Kidney epithelial cell (primary cell): ENCODE data around the gene ZC3H6. TPM values are rescaled to one million over a fixed set of nuclear protein-coding genes. Genes with fewer than 3 reads are reported as not detected.

ENCODE experiments used
- DNase-seq: peaks from one replicate; pipeline ENCODE4 v3.0.0-alpha.2; 2010; ENCODE audit warnings: low read depth
- H3K27me3 ChIP-seq: 2 replicates; pipeline ENCODE4 v1.6.0; 2011; ENCODE audit warnings: low read length; ENCODE audit not compliant: control insufficient read depth, insufficient read depth
- H3K36me3 ChIP-seq: 2 replicates; pipeline ENCODE4 v1.5.1; 2011; ENCODE audit warnings: low read length; ENCODE audit not compliant: control insufficient read depth, insufficient read depth
- H3K4me3 ChIP-seq: 2 replicates; pipeline ENCODE4 v1.5.1; 2011; ENCODE audit warnings: low read depth, mild to moderate bottlenecking, control low read depth, low read length
- CTCF ChIP-seq: IDR thresholded peaks from 2 replicates; pipeline ENCODE4 v1.5.1; 2011; ENCODE audit warnings: mild to moderate bottlenecking, moderate library complexity, low read length, control low read depth, inconsistent platforms; ENCODE audit not compliant: insufficient read depth, poor library complexity, severe bottlenecking
- total RNA-seq: library from RNA; depleted of rRNA; stranded (reverse); fragments of >200 nt; gene quantifications from 2 replicates; pipeline ENCODE4 v1.2.3, GENCODE V29; 2015

ZC3H6 gene
- total RNA-seq, 1 donor from 2014 or later, result 8.4 TPM

- no peaks in the 10 kb centered on the region for H3K36me3 ChIP-seq
- TF ChIP-seq CTCF, result no peak
These were observed 32.2 kb upstream of the ZC3H6 start for GRCh38 chr2:112243233-112243632.

GRCh38 chr2:112244854-112245253 is 30.5 kb upstream of the ZC3H6 start:
- no peak for TF ChIP-seq CTCF
- H3K36me3 ChIP-seq, result no peaks in the 10 kb centered on the region
- DNase-seq, result no peak
- H3K27me3 ChIP-seq, result no peaks in the 10 kb centered on the region
- H3K4me3 ChIP-seq, result no peak overlapping the region

More at GRCh38 chr2:112243233-112243632, 32.2 kb upstream of the ZC3H6 start:
- Histone ChIP-seq H3K4me3 (no peak overlapping the region), H3K27me3 (no peaks in the 10 kb centered on the region)
- no peak for DNase-seq

- Histone ChIP-seq H3K27me3 (no peaks in the 10 kb centered on the region), H3K4me3 (no peak overlapping the region), H3K36me3 (no peaks in the 10 kb centered on the region)
- no peak for DNase-seq
- TF ChIP-seq CTCF, result no peak
These were observed 24.1 kb upstream of the ZC3H6 start for GRCh38 chr2:112251271-112251670.

GRCh38 chr2:112253261-112253815 is 22.1 kb upstream of the ZC3H6 start:
- Histone ChIP-seq H3K4me3 (no peak overlapping the region), H3K36me3 (no peaks in the 10 kb centered on the region), H3K27me3 (no peaks in the 10 kb centered on the region)
- TF ChIP-seq CTCF, result no peak
- DNase-seq, result no peak

GRCh38 chr2:112254466-112255240 is 20.7 kb upstream of the ZC3H6 start, which contains the start of gene ZC3H8:
ZC3H8 (minus strand) TSS chr2:112255042; CDS start chr2:112254981, 61 bp downstream.
- H3K27me3 ChIP-seq, result no peaks in the 10 kb centered on the region
- DNase-seq, result peak; percentile 52
- TF ChIP-seq CTCF, result no peak
- no peaks in the 10 kb centered on the region for H3K36me3 ChIP-seq
- H3K4me3 ChIP-seq, result peak within 1 kb of the TSS; percentile 66
